ENCODE results near the gene FRMPD3. TPM values are rescaled to one million over a fixed set of nuclear protein-coding genes. Genes with fewer than 3 reads are reported as not detected.

FRMPD3 gene
- total RNA-seq: under 1 TPM in 1 of 4 donors, not detected in 3; 0.27 TPM

GRCh38 chrX:107448998-107449835, at the start of gene FRMPD3:
Gene FRMPD3, plus strand, starts transcription at chrX:107449652. Its CDS starts 76,937 bp downstream, at chrX:107526589.
- no peaks in the 10 kb centered on the region for H3K27me3 ChIP-seq
- H3K36me3 ChIP-seq: no peaks in the 10 kb centered on the region
- H3K9me3 ChIP-seq: no peaks in the 10 kb centered on the region
- peak within 1 kb of the TSS in 1 of 4 donors; percentile 10 for H3K27ac ChIP-seq
- no peak for DNase-seq
- H3K4me1 ChIP-seq: no peaks in the 10 kb centered on the region
- H3K4me3 ChIP-seq: peak within 1 kb of the TSS in 3 of 4 donors; percentile 40 to 48 (median 44)
- no peak for TF ChIP-seq POLR2A (IDR thresholded peaks at IDR 0.05)
- TF ChIP-seq, protein P1, sequence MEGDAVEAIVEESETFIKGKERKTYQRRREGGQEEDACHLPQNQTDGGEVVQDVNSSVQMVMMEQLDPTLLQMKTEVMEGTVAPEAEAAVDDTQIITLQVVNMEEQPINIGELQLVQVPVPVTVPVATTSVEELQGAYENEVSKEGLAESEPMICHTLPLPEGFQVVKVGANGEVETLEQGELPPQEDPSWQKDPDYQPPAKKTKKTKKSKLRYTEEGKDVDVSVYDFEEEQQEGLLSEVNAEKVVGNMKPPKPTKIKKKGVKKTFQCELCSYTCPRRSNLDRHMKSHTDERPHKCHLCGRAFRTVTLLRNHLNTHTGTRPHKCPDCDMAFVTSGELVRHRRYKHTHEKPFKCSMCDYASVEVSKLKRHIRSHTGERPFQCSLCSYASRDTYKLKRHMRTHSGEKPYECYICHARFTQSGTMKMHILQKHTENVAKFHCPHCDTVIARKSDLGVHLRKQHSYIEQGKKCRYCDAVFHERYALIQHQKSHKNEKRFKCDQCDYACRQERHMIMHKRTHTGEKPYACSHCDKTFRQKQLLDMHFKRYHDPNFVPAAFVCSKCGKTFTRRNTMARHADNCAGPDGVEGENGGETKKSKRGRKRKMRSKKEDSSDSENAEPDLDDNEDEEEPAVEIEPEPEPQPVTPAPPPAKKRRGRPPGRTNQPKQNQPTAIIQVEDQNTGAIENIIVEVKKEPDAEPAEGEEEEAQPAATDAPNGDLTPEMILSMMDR (IDR thresholded peaks at IDR 0.05): no peak

DNA sequence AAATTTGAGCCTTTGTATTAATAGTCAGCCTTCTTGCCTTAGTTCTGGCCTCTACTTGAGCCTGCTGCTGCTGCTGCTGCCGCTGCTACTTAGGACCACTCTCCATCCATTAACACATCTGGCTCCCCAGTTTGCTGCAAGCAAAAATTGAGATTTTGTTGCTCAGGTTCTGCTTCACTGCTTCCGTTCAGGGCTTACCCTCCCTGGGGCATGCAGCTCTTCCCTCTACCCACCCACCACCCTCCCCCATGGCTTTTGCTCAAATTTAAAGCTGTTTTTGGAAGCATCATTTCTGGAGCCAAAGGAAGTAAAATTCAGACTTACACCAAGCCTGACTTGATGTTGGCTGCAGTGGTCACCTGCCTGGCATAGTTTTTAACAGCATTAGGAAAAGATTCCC, 28.9 kb upstream of the FRMPD3 start:
- H3K27ac ChIP-seq: no peak overlapping the region
- DNase-seq: no peak
- no peaks in the 10 kb centered on the region for H3K36me3 ChIP-seq
- TF ChIP-seq POLR2A (IDR thresholded peaks at IDR 0.05): no peak
- TF ChIP-seq, protein P1 (IDR thresholded peaks at IDR 0.05): no peak
- no peaks in the 10 kb centered on the region for H3K27me3 ChIP-seq
- no peak overlapping the region for H3K4me3 ChIP-seq
- no peaks in the 10 kb centered on the region for H3K4me1 ChIP-seq
- H3K9me3 ChIP-seq: no peaks in the 10 kb centered on the region

GRCh38 chrX:107421337-107421861, 28.1 kb upstream of the FRMPD3 start:
- no peak overlapping the region for H3K4me3 ChIP-seq
- no peaks in the 10 kb centered on the region for H3K4me1 ChIP-seq
- H3K9me3 ChIP-seq: no peaks in the 10 kb centered on the region
- H3K27ac ChIP-seq: no peak overlapping the region
- TF ChIP-seq, protein P1 (IDR thresholded peaks at IDR 0.05): no peak
- no peak for TF ChIP-seq POLR2A (IDR thresholded peaks at IDR 0.05)
- DNase-seq: no peak
- H3K36me3 ChIP-seq: no peaks in the 10 kb centered on the region
- no peaks in the 10 kb centered on the region for H3K27me3 ChIP-seq

- DNase-seq: no peak
- no peaks in the 10 kb centered on the region for H3K27me3 ChIP-seq
- H3K27ac ChIP-seq: no peak overlapping the region
- no peak for TF ChIP-seq POLR2A (IDR thresholded peaks at IDR 0.05)
- TF ChIP-seq, protein P1 (IDR thresholded peaks at IDR 0.05): peak in 4 of 6 experiments; percentile 17 to 29 (median 20)
- H3K36me3 ChIP-seq: no peaks in the 10 kb centered on the region
- H3K9me3 ChIP-seq: no peaks in the 10 kb centered on the region
- no peaks in the 10 kb centered on the region for H3K4me1 ChIP-seq
- H3K4me3 ChIP-seq: no peak overlapping the region
Measured at GRCh38 chrX:107429090-107429489, 20.4 kb upstream of the FRMPD3 start.

- TF ChIP-seq POLR2A (IDR thresholded peaks at IDR 0.05): no peak
- TF ChIP-seq, protein P1 (IDR thresholded peaks at IDR 0.05): no peak
- no peak overlapping the region for H3K27ac ChIP-seq
- no peak for DNase-seq
- no peak overlapping the region for H3K4me3 ChIP-seq
- H3K4me1 ChIP-seq: no peaks in the 10 kb centered on the region
- no peaks in the 10 kb centered on the region for H3K9me3 ChIP-seq
- H3K36me3 ChIP-seq: no peaks in the 10 kb centered on the region
- H3K27me3 ChIP-seq: no peaks in the 10 kb centered on the region
Measured at GRCh38 chrX:107440187-107440586, 9.3 kb upstream of the FRMPD3 start.

Data from Peyer's patch (tissue), 4 donors.